Measurements from ENCODE around the gene TTC34. TPM values are rescaled to one million over a fixed set of nuclear protein-coding genes. Genes with fewer than 3 reads are reported as not detected.

Gene TTC34
- total RNA-seq, 1 donor from 2014 or later, result 0.13 TPM

DNA sequence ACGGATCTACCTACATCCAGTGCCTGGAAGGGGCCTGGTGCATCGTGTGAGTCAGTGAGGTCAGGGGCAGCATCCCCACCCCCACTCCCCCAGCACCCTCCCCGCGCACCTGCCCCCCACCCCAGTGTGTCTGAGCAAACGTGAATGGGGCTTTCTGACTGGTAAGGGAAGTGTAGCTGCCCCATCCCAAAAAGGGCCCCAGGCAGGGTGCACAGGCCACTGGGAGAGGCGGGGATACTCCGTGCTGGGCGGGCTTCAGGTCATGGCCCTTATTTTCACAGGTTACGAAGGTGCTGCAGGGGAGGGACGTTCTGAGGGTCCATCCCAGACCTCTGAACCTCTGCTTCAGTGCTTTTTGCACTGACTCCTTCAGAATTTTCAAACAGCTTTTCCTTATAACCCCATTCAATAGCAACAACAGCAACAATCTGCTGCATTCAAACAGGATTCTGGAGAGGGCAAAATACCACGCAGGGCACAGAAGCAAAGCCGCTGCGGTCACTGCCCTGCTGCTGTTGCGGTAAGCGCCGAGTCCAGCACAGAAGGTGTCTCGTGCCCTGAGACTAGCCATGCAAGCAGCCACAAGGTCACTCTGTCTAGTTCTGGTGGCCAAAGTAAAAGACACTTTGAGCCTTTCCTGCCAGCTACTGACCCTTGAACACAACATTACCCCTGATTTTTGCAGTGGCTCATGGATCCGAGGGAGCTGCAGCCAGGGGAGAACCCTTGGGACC is 10.3 kb downstream of the TTC34 start:
- no peaks in the 10 kb centered on the region for H3K36me3 ChIP-seq (ENCODE audit: control insufficient read depth, insufficient read depth, low read length)
- TF ChIP-seq, protein P1, sequence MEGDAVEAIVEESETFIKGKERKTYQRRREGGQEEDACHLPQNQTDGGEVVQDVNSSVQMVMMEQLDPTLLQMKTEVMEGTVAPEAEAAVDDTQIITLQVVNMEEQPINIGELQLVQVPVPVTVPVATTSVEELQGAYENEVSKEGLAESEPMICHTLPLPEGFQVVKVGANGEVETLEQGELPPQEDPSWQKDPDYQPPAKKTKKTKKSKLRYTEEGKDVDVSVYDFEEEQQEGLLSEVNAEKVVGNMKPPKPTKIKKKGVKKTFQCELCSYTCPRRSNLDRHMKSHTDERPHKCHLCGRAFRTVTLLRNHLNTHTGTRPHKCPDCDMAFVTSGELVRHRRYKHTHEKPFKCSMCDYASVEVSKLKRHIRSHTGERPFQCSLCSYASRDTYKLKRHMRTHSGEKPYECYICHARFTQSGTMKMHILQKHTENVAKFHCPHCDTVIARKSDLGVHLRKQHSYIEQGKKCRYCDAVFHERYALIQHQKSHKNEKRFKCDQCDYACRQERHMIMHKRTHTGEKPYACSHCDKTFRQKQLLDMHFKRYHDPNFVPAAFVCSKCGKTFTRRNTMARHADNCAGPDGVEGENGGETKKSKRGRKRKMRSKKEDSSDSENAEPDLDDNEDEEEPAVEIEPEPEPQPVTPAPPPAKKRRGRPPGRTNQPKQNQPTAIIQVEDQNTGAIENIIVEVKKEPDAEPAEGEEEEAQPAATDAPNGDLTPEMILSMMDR (IDR thresholded peaks at IDR 0.05; ENCODE audit: insufficient read depth, low read length, poor library complexity, severe bottlenecking), result no peak
- DNase-seq (ENCODE audit: low read depth), result no peak

DNA sequence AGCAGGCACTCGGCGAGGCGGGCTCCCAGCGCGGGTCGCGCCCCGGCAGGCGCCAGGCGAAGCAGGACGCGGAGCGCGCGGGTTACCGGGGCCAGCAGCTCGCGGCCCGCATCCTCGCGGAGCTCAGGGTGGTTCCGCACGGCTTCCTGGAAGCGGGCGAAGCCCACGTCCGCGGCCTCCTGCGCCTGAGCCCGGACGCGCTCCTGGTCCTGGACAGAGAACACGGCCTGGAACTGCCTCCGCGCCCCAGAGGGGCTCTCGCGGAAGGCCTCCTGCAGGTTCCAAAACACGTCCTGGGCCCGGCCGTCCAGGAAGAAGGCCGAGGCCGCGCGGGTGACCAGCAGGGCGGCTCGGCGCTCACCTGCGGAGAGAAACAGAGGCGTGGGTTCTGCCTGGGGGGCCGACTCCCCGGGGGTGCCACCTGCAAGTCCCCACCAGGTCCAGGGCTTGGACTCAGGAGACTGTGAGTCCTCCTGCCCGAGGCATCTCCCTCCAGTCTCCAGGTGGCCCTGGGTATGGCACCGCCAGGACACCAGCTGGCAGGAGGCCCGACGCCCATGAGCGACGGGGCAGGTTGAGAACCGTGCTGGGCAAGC is 11.4 kb downstream of the TTC34 start:
- DNase-seq (ENCODE audit: low read depth), result no peak
- TF ChIP-seq, protein P1 (IDR thresholded peaks at IDR 0.05; ENCODE audit: insufficient read depth, low read length, poor library complexity, severe bottlenecking), result no peak
- Histone ChIP-seq H3K4me3 (ENCODE audit: low read depth, low read length) (no peak overlapping the region), H3K36me3 (ENCODE audit: control insufficient read depth, insufficient read depth, low read length) (no peaks in the 10 kb centered on the region), H3K27me3 (ENCODE audit: control insufficient read depth, insufficient read depth, low read length) (peaks cover 16% of the 10 kb centered on the region)

More for the DNA sequence above, 10.3 kb downstream of the TTC34 start:
- H3K27me3 ChIP-seq (ENCODE audit: control insufficient read depth, insufficient read depth, low read length), result peaks cover 16% of the 10 kb centered on the region
- H3K4me3 ChIP-seq (ENCODE audit: low read depth, low read length), result no peak overlapping the region

DNA sequence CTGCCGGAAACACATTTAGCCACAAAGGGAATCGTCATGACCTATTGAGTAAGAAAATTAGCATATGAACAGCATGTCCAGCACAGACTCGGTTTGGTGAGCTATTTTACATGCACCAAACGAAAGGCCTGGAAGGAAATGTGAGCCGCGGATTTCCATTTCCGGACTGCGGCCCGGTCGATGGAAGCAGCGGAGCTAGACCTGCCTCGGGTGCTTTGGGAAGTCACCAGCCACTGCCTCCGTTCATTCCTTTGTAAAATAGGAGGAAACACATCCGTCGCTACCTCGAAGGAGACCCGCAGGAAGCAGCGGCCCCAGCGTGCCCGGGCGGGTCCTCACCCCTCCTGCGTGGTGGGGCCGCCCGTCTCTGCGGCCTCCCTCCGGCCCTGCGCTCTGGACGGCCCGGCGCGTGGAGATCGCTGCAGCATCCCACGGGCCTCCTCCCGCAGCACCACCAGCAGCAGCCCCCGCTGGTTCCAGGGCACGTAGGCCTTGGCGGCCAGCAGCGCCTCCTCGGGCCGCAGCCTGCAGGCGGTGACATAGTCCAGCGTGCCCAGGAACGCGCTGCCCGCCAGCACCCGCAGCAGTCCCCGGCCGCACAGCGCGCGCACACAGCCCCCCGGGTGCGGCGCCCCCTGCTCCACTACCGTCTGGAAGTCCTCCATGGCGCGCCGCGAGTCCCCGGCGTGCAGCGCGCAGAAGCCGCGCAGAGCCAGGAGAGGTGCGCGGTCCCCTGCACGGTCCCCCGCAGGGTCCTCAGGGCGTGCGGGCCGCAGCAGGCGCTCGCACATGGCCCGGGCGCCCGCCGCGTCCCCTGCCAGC is 12.1 kb downstream of the TTC34 start:
- Histone ChIP-seq H3K4me3 (ENCODE audit: low read depth, low read length) (no peak overlapping the region), H3K27me3 (ENCODE audit: control insufficient read depth, insufficient read depth, low read length) (peaks cover 16% of the 10 kb centered on the region), H3K36me3 (ENCODE audit: control insufficient read depth, insufficient read depth, low read length) (no peaks in the 10 kb centered on the region)
- no peak for DNase-seq (ENCODE audit: low read depth)
- TF ChIP-seq, protein P1 (IDR thresholded peaks at IDR 0.05; ENCODE audit: insufficient read depth, low read length, poor library complexity, severe bottlenecking), result no peak

DNA sequence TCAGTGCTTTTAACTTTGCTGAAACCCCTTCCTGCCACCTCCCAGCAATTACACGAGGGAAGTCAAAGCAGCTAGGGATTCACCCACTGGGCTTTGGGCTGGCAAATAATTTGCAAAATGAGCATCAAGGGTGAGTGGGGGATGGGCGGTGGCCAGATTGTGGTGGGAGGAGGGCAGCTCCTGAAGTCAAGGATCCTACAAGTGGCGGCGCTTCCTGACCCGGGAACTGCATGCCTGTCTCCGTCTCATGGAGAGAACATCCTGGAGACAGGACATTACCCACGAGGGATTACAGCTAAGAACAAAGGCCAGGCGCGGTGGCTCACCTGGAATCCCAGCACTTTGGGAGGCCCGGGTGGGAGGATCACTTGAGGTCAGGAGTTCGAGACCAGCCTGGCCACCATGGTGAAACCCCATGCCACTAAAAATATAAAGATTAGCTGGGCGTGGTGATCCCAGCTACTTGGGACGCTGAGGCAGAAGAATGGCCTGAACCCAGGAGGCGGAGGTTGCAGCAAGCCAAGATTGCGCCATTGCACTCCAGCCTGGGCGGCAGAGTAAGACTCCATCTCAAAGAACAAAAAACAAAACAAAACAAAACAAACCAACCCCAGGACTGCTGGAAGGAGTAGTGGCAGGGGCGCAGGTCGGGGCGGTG is 12.9 kb downstream of the TTC34 start:
- Histone ChIP-seq H3K36me3 (ENCODE audit: control insufficient read depth, insufficient read depth, low read length) (no peaks in the 10 kb centered on the region), H3K27me3 (ENCODE audit: control insufficient read depth, insufficient read depth, low read length) (peaks cover 16% of the 10 kb centered on the region), H3K4me3 (ENCODE audit: low read depth, low read length) (no peak overlapping the region)
- DNase-seq (ENCODE audit: low read depth), result no peak
- TF ChIP-seq, protein P1 (IDR thresholded peaks at IDR 0.05; ENCODE audit: insufficient read depth, low read length, poor library complexity, severe bottlenecking), result no peak

DNA sequence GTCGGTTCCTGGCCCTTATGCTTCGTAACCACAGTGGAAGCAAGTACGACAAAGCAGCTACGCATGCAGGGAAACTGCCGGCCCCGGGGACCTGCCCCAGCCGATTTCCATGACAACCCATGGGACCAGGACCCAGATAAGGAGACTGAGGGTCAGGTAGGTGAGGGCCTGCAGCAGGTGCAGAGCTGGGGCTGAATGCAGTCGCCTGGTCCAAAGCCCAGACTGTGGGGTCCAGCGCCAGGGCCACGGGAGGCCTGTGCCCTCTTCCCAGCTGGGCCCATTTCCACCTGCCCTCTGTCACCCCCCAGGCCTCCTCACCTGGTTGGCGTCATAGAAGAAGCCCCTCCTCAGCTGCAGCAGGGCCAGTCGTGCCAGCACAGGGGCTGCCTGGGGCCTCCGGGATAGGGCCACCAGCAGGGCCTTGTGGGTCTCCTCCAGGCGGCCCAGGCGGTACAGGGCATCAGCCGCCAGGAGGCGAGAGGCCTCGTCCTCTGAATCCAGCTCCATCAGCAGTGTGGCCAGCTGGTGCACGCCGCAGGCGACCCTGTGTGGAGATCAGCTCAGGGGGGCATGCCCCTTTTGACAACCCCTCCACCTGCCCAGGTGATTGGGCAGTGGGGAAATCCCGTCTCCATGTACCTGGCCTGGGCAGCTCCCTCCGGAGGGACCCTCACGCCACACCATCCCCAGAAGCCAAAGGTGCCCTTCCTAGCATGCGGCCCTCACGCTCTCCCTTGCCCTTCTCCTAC is 14.2 kb downstream of the TTC34 start:
- peaks cover 16% of the 10 kb centered on the region for H3K27me3 ChIP-seq (ENCODE audit: control insufficient read depth, insufficient read depth, low read length)
- TF ChIP-seq, protein P1 (IDR thresholded peaks at IDR 0.05; ENCODE audit: insufficient read depth, low read length, poor library complexity, severe bottlenecking), result no peak
- DNase-seq (ENCODE audit: low read depth), result no peak
- H3K36me3 ChIP-seq (ENCODE audit: control insufficient read depth, insufficient read depth, low read length), result no peaks in the 10 kb centered on the region
- no peak overlapping the region for H3K4me3 ChIP-seq (ENCODE audit: low read depth, low read length)

Data from kidney epithelial cell (primary cell).